ENCODE measurements around the gene LRRC37B.
"Not testable (repeated sequence)": the region's sequence is repeated elsewhere in the genome, so short reads cannot be mapped to it uniquely, and the experiment has no call there.

LRRC37B gene

DNA sequence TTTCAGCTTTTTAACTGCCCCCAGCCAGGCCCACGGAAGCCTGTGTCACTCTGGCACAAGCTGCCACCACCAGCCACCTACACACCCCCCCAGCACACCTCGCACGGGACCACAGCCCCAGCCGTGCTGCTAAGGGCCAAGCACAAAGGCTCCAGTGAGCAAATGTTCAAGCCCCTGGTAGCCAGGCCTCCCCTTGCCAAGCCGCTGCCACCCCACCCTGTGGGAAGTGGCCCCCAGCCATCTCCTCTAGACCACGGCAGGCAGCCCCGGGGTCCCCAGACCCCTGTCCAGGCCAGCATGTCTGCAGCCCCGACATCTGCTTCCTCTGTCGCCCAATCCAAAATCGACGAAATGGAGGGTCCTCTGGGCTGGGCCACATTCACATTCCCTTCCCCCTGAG lies 35.1 kb downstream of the LRRC37B start:
- not testable (repeated sequence) for DNase-seq

DNA sequence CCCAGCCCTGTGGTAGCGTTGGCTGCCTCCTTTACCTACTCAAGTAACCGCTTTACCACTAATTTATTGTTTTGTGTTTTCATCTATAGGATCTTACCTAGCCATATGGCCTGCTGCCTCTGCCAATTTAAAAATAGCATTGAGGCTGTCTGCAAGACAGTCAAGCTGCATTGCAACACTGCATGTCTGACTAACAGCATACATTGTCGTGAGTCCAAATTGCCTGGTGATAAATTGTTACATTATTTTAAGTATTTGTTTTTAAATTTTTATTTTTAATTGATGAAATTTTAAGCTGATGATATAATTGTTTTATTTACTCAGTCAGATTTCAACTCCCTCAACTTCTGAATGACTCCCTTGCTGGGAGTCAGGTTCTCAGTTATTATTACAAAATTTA lies 38.4 kb downstream of the LRRC37B start:
- DNase-seq: not testable (repeated sequence)

DNA sequence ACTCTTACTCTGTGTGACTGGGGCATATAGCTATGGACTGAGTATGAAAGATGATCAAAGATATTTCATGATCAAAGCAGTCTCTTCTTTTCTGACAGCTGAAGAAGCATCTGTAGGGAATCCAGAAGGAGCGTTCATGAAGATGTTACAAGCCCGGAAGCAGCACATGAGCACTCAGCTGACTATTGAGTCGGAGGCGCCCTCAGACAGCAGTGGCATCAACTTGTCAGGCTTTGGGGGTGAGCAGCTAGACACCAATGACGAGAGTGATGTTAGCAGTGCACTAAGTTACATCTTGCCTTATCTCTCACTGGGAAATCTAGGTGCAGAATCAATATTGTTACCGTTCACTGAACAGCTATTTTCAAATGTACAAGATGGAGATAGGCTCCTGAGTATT lies 40.5 kb downstream of the LRRC37B start:
- DNase-seq: not testable (repeated sequence)

DNA sequence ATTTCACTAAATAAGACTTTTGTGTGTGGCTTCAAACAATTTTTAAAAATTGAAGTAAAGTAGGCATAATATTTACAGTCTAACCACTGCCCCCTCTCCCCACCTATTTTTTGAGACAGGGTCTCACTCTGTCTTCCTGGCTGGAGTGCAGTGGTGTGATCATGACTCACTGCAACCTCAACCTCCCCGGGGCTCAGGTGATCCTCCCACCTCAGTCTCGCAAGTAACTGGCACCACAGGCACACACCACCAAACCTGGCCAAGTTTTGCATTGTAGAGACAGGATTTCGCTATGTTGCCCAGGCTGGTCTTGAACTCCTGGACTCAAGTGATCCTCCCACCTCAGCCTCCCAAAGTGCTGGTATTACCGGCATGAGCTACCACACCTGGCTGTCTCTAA lies 47.8 kb downstream of the LRRC37B start:
- DNase-seq: not testable (repeated sequence)

DNA sequence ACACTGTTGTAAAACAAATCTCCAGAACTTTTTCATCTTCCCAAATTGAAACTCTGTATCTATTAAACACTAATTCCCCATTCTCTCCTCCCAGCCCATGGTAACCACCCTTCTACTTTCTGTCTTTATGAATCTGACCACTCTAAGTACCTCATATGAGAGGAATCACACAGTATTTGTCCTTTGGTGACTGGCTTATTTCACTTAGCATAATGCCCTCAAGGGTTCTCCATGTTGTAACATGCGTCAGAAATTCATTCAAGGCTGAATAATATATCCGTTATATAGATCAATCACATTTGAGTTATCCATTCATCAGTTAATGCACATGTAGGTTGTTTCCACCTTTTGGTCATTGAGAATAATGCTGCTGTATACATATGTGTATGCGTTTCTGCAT lies 48.2 kb downstream of the LRRC37B start:
- DNase-seq: not testable (repeated sequence)

DNA sequence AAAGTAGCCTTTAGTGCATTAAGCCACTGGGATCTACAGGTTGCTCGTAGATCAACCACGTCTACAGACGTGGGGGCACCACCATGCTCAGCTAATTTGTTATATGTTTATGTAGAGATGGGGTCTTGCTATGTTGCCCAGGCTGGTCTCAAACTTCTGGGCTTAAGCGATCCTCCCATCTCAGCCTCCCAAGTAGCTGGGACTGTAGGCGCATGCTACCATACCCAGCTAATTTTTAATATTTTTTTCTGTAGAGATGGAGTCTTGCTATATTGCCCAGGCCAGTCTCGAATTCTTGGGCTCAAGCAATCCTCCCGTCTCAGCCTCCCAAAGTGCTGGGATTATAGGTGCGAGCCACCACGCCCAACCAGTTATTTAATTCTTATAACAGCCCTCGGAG lies 49.3 kb downstream of the LRRC37B start:
- DNase-seq: not testable (repeated sequence)

DNA sequence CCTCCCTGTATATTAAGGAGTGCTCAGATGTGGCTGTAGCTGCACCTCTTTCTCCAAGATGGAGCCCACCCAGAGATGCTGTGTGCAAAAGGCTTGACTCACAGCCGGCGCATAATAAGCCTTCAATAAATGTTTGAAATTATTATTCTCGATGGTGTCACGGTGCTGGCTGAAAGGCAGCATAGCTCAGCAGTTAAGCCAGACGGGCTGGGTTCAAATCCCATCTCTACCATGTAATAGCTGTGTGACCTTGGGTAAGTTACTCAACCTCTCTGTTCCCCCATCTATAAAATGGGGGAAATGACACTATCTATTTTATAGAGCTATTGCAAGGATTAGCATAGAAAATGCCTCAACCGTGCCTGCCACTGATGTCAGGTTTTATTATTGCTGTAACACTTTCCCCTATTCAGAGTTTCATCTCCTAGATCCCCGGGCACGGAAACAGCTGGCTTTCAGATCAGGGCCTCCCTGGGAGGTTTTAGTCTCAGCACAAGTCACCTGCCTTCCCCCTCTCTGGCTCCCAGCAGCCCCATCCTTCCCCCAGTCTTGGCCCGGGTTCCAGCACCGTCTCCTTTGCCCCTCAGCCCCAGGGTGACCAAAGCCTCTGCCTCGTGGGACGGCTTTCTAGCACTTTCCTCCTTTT lies 50.4 kb downstream of the LRRC37B start:
- not testable (repeated sequence) for DNase-seq

DNA sequence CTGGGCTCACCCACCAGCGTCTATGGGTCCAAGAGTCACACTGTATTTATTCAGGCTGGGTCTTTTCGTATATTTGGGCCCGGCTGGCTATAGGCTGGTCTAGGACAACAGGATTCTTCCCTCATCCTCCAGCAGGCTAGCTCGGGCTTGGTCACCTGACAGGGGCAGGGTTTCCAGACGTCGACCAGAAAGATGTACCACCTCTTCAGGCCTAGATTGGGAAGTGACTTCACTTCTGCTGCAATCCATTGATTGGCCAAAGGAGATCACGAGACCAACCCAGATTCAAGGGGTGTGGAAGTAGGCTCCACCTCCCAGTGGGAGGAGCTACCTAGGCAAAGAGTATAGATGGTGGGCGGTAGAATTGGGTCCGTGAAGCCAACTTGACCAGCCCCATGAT lies 53.5 kb downstream of the LRRC37B start:
- DNase-seq: not testable (repeated sequence)

DNA sequence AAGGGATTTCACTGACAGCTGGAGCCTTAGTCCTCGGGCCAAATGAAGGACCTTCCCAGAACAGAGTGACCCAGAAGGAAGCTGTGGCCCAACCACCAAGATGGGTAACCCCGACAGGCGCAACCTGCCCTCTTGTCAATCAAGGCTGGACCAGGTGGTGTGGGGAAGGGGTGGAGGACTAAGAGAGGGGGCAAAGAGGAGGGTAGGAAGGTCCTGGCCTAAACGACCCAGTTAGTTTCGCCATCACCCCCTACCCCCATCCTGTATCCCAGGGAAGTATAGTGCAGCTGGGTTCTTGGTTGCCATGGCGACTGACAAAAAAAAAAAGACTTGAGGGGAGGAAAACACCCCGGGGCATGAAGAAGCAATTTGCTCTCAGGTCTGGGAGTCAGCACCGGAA lies 54.7 kb downstream of the LRRC37B start:
- not testable (repeated sequence) for DNase-seq

DNA sequence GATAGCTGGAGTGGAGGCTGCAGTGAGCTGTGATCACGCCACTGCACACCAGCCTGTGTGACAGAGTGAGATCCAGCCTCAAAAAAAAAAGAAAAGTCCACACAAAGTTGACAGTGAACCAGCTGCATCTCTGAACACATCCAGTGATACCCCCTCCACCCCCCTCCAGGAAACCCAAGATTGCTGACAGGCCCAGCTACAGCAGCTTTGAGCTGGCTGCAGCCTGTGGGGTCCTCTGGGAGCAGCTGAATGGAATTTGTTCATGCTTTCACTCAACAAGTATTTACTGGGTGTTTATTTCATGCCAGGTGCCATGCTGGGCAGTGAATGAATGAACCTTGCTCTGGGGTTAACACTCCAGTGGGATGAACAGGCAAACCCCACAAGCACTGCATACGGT lies 56.9 kb downstream of the LRRC37B start:
- DNase-seq: not testable (repeated sequence)

DNA sequence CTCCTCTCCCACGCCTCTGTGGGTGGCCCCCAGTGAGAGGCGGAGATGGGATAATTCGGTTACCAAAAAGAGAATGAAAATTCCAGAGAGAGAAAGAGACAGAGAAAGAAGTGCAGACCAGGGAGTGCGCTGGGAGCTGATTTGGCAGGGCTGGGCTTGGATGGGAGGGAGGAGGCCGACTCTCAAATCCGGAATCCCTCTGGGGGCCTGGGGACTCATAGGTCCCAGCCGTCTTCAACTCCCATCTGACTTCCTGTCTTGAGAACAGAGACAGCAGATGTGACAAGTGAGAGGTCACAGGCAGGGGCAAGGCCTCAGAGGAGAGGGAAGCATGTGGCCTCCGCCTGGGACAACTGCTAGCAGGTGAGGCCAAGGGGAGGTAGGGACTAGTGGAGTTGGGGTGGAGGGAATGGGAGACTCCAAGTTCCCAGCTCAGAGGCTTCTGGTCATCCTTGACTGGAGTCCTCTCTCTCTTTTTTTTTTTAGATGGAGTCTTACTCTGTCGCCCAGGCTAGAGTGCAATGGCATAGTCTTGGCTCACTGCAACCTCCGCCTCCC lies 59.0 kb downstream of the LRRC37B start:
- not testable (repeated sequence) for DNase-seq

DNA sequence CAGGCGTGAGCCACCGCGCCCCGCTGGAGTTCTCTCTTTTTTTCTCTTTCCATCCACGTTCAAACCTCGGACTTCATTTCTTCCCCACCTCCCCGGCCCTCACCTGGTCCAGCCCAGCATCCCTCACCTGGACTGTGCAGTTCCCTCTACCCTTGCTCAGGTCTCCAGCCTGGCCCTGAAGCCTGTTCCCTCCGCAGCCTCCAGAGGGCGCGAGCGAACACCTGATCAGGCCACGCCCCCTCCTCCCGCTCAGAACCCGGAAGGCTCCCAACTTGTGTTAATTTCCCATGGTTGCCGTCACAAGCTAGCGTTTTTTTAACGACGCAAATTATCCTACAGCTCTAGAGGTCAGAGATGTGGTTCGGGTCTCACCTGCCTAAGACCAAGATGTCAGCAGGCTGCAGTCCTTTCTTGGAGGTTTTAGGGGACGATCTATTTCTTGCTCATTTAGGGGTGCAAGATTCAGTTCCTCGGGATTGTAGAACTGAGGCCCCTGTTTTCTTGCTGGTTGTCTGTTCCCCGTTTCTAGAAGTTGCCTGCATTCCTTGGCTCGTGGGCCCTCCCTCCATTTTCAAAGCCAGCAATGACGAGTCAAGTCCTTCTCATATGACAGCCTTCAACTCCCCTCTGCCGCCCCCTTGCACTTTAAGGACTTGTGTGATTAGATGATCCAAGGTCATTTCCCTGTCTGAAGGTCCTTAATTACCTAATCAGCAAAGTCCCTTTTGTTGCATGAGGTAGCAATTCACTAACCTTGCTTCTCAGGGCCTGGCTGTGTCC lies 59.9 kb downstream of the LRRC37B start:
- not testable (repeated sequence) for DNase-seq

DNA sequence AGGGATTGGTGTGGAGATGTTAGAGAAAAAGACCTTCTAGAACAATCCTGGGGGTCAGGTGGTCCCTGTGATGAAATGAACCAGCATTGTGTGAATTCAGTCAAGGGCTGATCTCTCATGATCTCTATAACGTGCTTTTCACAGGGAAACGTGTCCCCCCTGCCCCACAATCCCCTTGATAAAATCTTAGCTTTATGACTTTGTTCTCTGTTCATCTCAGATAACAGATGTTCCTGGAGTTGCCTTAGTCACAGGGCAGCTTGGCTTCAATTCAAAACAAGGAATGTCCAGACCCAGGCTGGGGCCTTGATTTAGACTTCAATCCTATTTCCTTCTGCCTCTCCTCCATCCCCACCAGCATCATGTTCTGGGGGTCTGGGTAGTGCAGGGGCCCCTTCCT lies 61.9 kb downstream of the LRRC37B start:
- DNase-seq: not testable (repeated sequence)

DNA sequence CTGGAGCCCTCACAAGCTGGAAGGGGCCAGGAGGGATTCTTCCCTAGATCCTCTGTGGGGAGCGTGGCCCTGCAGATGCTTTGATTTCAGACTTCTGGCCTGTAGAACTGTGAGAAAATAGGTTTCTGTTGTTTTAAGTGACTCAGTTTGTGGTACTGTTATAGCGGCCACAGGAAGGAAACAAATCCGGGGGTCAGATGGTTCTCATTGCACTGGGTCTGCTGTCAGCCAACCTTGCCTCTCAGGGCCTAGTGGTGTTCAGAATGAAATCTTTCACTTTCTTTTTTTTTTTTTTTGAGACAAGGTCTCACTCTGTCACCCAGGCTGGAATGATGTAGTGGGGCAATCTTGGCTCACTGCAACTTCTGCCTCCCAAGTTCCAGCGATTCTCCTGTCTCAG lies 64.8 kb downstream of the LRRC37B start:
- not testable (repeated sequence) for DNase-seq

DNA sequence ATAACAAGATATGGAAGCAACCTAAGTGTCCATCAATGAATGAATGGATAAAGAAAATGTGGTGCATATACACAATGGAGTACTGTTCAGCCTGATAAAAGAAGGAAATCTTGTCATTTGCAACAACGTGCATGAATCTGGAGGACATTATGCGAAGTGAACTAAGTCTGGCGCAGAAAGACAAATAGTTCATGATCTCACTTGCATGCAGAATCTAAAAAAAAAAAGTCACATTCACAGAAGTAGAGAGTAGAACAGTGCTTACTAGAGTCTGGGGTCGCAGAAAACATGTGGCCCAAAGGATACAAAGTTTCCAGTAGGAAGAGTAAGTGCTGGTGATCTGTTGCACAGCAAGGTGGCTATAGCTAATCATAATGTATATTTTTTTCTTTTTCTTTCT lies 65.9 kb downstream of the LRRC37B start:
- DNase-seq: not testable (repeated sequence)

DNA sequence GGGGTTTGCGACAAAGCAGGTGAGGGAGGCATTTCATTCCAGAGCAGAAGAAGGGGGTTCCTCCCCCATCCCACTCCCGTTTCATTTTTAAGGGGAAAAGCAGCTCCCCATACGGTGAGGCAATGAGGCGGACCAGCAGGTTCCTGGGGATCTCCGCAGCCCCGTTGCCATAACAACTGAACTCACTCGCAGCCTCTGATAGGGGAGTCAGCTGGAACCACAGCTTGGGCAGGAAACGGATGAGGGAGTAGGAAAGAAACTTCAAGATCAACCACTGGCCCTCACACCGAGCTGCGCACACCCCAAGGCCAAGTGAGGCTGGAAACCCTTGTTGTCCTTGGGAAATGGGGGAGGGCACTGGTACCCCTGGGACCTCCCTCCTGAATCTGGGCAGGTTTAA lies 72.6 kb downstream of the LRRC37B start:
- DNase-seq: peak in 1 of 4 experiments; percentile 14

DNA sequence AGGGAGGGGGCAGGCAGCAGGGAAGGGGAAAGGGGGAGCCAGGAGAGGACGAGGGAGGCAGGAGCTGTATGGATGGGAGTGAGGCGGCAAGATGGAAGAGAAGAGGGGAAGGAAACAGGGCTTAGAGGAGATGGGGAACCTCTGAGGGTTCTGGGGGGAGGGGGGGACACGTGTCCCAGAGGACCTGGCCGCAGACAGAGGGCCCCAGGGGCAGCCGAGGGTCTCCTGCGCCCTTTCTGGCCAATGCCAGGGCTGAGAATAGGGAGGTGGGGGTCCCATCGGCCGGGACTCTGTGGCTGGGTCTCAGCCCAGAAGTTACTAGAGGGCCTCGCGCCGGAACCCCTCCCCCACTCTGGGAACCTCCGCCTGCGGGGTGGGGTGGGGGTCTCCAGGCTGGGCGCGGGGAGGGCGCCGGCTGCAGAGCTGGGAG lies 76.4 kb downstream of the LRRC37B start:
- not testable (repeated sequence) for DNase-seq

DNA sequence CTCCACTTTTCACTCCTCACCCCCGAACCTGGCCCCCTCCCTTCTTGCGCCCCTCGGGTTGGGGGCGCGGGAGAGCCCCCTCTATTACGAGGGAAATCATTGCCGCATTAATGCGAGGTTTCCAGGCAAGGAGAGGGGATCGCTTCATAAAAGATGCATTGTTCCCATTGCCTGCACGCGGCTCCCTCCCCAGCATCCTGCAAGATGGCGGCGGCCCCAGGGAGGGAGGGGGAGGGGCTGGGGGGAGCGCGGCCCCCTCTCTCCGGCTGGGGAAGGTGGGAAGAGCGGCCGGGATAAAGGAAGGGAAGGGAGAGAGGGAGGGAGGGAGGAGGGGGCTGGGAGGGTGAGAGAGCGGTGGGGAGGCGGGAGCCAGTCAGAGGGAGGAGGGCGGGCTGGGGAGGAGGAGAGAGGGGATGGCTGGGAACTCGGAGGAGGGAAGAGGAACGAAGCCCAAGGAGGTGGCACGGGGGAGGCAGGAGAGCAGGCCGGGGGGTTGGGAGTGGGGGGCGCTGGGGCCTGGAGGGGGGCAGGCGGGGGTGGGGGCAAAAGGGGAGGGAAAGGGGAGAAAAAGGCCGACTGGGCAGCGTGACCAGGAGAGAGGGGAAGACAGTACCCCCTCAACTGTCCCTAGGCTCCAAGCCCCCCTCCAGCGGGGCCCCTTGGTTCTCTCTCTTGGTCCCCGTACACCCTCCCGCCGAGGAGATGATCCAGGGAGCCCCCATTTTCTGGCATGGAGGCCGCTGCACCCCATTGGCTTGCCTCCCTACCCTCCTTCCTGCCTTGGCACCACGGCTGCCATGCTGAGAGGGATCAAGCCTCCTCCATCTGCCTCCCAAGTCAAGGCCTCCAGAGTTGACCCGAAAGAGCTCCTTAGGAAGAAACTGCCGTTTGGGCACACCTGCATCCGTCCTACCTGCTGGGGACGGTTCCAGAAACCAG lies 77.1 kb downstream of the LRRC37B start:
- not testable (repeated sequence) for DNase-seq

DNA sequence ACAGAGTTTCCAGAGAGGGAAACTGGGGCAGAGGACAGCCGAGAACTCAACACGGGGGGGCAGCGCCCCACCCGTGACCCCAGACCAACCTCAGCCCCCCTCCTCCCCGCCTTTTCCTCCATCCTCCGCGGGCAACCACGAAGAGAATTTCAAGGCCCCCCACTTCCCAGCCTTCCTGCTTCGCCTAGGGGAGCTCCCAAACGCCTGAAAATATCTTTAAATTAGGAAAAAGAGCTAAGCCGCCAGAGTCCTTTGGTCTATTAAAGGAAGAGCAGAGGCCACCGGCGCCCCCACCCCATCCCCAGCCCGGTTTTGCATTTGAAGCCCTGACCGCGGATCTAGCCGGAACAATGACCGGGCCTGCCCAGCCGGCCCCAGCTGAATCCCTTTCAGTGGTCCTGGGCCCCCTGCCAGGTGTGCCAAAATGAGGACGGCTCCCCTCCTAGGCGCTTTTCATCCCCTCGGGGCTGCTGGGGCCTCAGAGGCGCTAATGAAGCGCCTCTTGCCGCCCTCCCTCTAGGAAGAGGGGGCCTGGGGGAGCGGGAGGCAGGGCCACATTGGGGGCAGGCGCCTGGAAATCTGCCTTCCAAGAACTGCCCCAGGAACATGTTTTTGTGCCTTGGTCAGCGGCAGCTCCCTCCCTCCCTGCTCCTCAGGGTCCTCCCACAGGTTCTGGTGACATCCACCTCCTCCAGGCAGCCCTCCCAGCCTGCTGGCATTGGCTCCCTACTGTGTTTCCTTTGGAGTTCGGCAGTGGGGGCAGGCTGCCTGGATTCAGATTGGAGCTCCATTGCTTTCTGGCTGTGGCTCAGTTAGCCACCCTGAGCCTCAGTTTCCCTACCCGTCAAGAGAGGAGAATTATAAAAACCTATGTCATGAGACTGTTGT lies 78.0 kb downstream of the LRRC37B start:
- DNase-seq: not testable (repeated sequence)

DNA sequence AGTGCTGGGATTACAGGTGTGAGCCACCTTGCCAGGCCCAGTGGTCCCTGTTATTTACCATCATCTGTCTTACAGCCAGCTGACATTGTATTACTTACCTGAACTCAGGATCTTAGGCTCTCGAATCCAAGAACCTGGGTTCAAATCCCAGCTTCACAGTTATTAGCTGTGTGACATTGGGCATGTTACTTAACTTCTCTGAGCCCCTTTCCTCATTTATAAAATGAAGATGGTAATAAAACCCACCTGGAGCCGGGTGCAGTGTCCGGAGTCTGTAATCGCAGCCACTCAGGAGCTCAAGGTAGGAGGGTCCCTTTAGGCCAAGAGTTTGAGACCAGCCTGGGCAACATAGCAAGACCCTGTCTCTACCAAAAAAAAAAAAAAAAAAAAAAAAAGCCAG lies 79.7 kb downstream of the LRRC37B start:
- not testable (repeated sequence) for DNase-seq

DNA sequence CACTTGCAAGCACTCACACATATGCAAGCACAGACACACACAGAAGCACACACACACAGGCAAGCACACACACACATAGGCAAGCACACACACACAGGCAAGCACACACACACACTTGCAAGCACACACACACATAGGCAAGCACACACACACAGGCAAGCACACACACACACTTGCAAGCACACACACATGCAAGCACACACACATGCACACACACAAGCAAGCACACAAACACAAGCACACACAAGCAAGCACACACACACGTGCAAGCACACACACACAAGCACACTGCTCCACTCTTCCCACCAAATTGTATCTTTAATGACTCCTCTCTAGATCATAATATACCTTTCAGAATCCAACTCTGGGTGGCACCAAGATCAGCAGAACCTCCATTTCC lies 84.9 kb downstream of the LRRC37B start:
- DNase-seq: not testable (repeated sequence)

DNA sequence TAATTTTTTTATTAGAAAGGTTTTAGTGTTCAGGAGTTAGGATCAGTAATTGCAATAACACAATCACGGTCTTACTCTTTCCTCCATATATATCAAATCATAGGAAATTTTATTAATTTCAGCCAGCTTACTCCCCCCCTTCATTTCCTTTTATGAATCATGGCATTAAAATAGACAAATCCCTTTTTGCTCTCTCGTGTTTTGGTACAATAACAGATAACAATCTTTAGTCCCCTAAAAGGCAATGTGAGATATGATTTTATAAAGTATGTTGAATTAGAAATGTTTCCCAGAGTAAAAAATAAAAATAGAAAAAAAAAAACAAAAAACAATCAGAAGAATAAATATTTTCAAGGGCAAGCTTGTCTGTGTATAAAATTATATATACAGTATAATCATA lies 92.5 kb downstream of the LRRC37B start:
- DNase-seq: no peak

Data from activated CD4-positive, CD25-positive, alpha-beta regulatory T cell (primary cell).